H1 (cell line): ENCODE data around the gene VIPR1. TPM values are rescaled to one million over a fixed set of nuclear protein-coding genes. Genes with fewer than 3 reads are reported as not detected.

Experiments used
- CTCF ChIA-PET: fragments of 300-600 bp; sonication (Branson Sonifier 250); formaldehyde crosslinking; loops from one replicate; lab custom pipeline; 2021; ENCODE audit not compliant: partially characterized antibody; lab: Charles Lee
- POLR2A ChIA-PET: fragments of 300-600 bp; sonication (Branson Sonifier 250); formaldehyde crosslinking; loops from one replicate; lab custom pipeline; 2021; ENCODE audit warnings: inconsistent platforms; ENCODE audit not compliant: partially characterized antibody; lab: Charles Lee
- DNase-seq, 2 experiments: peaks; one replicate each; pipeline versions ENCODE4 v3.0.0 to v3.0.0-alpha.2; 2010 to 2022; ENCODE audit warnings: low spot score in 2 of 2, low read depth in 1 of 2, mixed read lengths in 1 of 2
- FAIRE-seq: peaks from 2 replicates; lab custom pipeline; 2011; peaks lifted over from hg19 to GRCh38; lab: Jason Lieb, UNC
- H2AFZ ChIP-seq: 2 replicates; pipeline ENCODE4 v1.8.1; 2012; ENCODE audit warnings: low read length, inconsistent platforms
- H2AK5ac ChIP-seq: 2 replicates; pipeline ENCODE4 v1.6.1; 2013; ENCODE audit warnings: low read depth, low read length
- H2BK120ac ChIP-seq: replicated peaks from 2 replicates; pipeline ENCODE3; 2013; ENCODE audit warnings: low read depth, low read length, inconsistent platforms
- H2BK12ac ChIP-seq: 2 replicates; pipeline ENCODE4 v1.6.1; 2013; ENCODE audit warnings: low read depth, low read length
- H2BK15ac ChIP-seq: 2 replicates; pipeline ENCODE4 v1.6.1; 2013; ENCODE audit warnings: low read length
- H2BK20ac ChIP-seq: 2 replicates; pipeline ENCODE4 v1.6.1; 2013; ENCODE audit warnings: low read length
- H2BK5ac ChIP-seq: 2 replicates; pipeline ENCODE4 v1.6.1; 2013; ENCODE audit warnings: low read depth, low read length
- H3K14ac ChIP-seq: 2 replicates; pipeline ENCODE4 v1.6.1; 2013; ENCODE audit warnings: inconsistent platforms; ENCODE audit not compliant: insufficient read length
- H3K18ac ChIP-seq: 2 replicates; pipeline ENCODE4 v1.6.1; 2013; ENCODE audit warnings: low read length; ENCODE audit errors: extremely low read depth
- H3K23ac ChIP-seq: 2 replicates; pipeline ENCODE4 v1.6.1; 2013; ENCODE audit warnings: inconsistent platforms; ENCODE audit not compliant: insufficient read length
- H3K23me2 ChIP-seq: 2 replicates; pipeline ENCODE4 v1.6.1; 2013; ENCODE audit warnings: low read depth, low read length
- H3K27ac ChIP-seq: 2 replicates; pipeline ENCODE4 v1.6.1; 2011; ENCODE audit warnings: low read depth, low read length, inconsistent platforms
- H3K27me3 ChIP-seq, 4 experiments: replicated peaks in 1 of 4; 1 replicate in 1 of 4; 2 replicates in 3 of 4; pipeline versions ENCODE4 v1.6.1 to v1.8.1; 2011 to 2013; ENCODE audit warnings: low read length in 3 of 4, mild to moderate bottlenecking in 3 of 4, inconsistent platforms in 2 of 4, mixed read lengths in 2 of 4, moderate library complexity in 1 of 4; ENCODE audit not compliant: control insufficient read depth in 3 of 4, insufficient read depth in 3 of 4; ENCODE audit errors: extremely low read depth in 1 of 4
- H3K36me3 ChIP-seq, 4 experiments: 2 replicates each; pipeline versions ENCODE4 v1.6.1 to v1.8.1; 2011 to 2013; ENCODE audit warnings: mild to moderate bottlenecking in 4 of 4, low read length in 3 of 4, moderate library complexity in 2 of 4, control low read depth in 1 of 4, inconsistent platforms in 1 of 4; ENCODE audit not compliant: insufficient read depth in 4 of 4, control insufficient read depth in 2 of 4
- H3K4ac ChIP-seq: replicated peaks from 2 replicates; pipeline ENCODE3; 2013; ENCODE audit warnings: low read length, low read depth, mixed read lengths, inconsistent platforms; ENCODE audit not compliant: insufficient read length
- H3K4me1 ChIP-seq, 4 experiments: replicated peaks in 1 of 4; 1 replicate in 1 of 4; 2 replicates in 3 of 4; pipeline versions ENCODE4 v1.6.1 to v1.8.1; 2011 to 2013; ENCODE audit warnings: low read length in 3 of 4, inconsistent platforms in 2 of 4, mixed read lengths in 1 of 4; ENCODE audit not compliant: insufficient read depth in 4 of 4, control insufficient read depth in 3 of 4
- H3K4me2 ChIP-seq, 2 experiments: 2 replicates each; pipeline versions ENCODE4 v1.6.1 to v1.8.1; 2011 to 2013; ENCODE audit warnings: low read depth in 2 of 2, low read length in 2 of 2, control low read depth in 1 of 2, inconsistent platforms in 1 of 2, mild to moderate bottlenecking in 1 of 2; ENCODE audit not compliant: insufficient read depth in 1 of 2
- H3K4me3 ChIP-seq, 4 experiments: fragments of 200-600, 300-600 bp in 1 of 4; sonication (generic), shearing (Covaris generic), sonication (Bioruptor Twin) in 1 of 4; 2 replicates each; pipeline versions ENCODE4 v1.5.1 to v1.8.1; 2011 to 2016; ENCODE audit warnings: low read length in 4 of 4, low read depth in 3 of 4, control low read depth in 2 of 4, inconsistent platforms in 2 of 4, mild to moderate bottlenecking in 2 of 4, mixed read lengths in 1 of 4, moderate library complexity in 1 of 4; ENCODE audit not compliant: insufficient read depth in 2 of 4; ENCODE audit errors: extremely low read depth in 1 of 4
- H3K56ac ChIP-seq: replicated peaks from 2 replicates; pipeline ENCODE3; 2013; ENCODE audit warnings: low read depth, mild to moderate bottlenecking, mixed read lengths, low read length, inconsistent platforms; ENCODE audit not compliant: insufficient read length
- H3K79me1 ChIP-seq: 2 replicates; pipeline ENCODE4 v1.6.1; 2013; ENCODE audit warnings: low read depth, low read length, control low read depth
- H3K79me2 ChIP-seq, 2 experiments: 2 replicates each; pipeline versions ENCODE4 v1.6.1 to v1.8.1; 2012 to 2013; ENCODE audit warnings: low read length in 2 of 2, mild to moderate bottlenecking in 2 of 2, inconsistent platforms in 1 of 2; ENCODE audit not compliant: insufficient read depth in 2 of 2, control insufficient read depth in 1 of 2
- H3K9ac ChIP-seq, 4 experiments: replicated peaks in 1 of 4; 1 replicate in 1 of 4; 2 replicates in 3 of 4; pipeline versions ENCODE4 v1.6.1 to v1.8.1; 2011 to 2013; ENCODE audit warnings: low read depth in 3 of 4, low read length in 3 of 4, control low read depth in 2 of 4, mild to moderate bottlenecking in 2 of 4, moderate library complexity in 2 of 4, inconsistent platforms in 1 of 4; ENCODE audit errors: extremely low read depth in 1 of 4
- H3K9me3 ChIP-seq, 2 experiments: 2 replicates each; pipeline versions ENCODE4 v1.6.1 to v1.8.1; 2012 to 2013; ENCODE audit warnings: mild to moderate bottlenecking in 2 of 2, moderate library complexity in 2 of 2, control low read depth in 1 of 2, inconsistent platforms in 1 of 2, low read depth in 1 of 2, low read length in 1 of 2, mixed read lengths in 1 of 2; ENCODE audit not compliant: insufficient read depth in 2 of 2
- H4K20me1 ChIP-seq, 2 experiments: replicated peaks in 1 of 2; 2 replicates each; pipeline versions ENCODE3 to v1.8.1; 2011 to 2013; ENCODE audit warnings: inconsistent platforms in 2 of 2, low read length in 2 of 2, mild to moderate bottlenecking in 1 of 2; ENCODE audit not compliant: insufficient read depth in 2 of 2, control insufficient read depth in 1 of 2
- H4K5ac ChIP-seq: 2 replicates; pipeline ENCODE4 v1.6.1; 2013; ENCODE audit warnings: low read length, low read depth, mixed read lengths, inconsistent platforms; ENCODE audit not compliant: insufficient read length
- H4K8ac ChIP-seq: 2 replicates; pipeline ENCODE4 v1.8.0; 2013; ENCODE audit warnings: mild to moderate bottlenecking, moderate library complexity, low read length, inconsistent platforms; ENCODE audit not compliant: insufficient read depth; ENCODE audit errors: extremely low read depth
- H4K91ac ChIP-seq: replicated peaks from 2 replicates; pipeline ENCODE3; 2013; ENCODE audit warnings: low read length, mixed read lengths, inconsistent platforms; ENCODE audit not compliant: insufficient read length
- RAD21 ChIP-seq, 2 experiments: IDR thresholded peaks in 1 of 2; conservative IDR thresholded peaks in 1 of 2; 2 replicates each; pipeline ENCODE4 v1.6.1; 2011; ENCODE audit warnings: low read depth in 2 of 2, low read length in 2 of 2, improper control_type of control experiment in 1 of 2, inconsistent platforms in 1 of 2, mild to moderate bottlenecking in 1 of 2, moderate library complexity in 1 of 2
- ZNF274 ChIP-seq: IDR thresholded peaks from 2 replicates; pipeline ENCODE4 v1.7.0; 2012; ENCODE audit warnings: low read length, borderline replicate concordance; ENCODE audit errors: extremely low read depth
- WGBS, 2 experiments: shearing (Covaris generic) in 1 of 2; methylation state at CpG; one replicate each; pipeline versions ENCODE4 v1.1.6 to v1.1.7; 2013 to 2015; ENCODE audit warnings: low lambda C conversion rate in 2 of 2, mixed read lengths in 2 of 2, inconsistent platforms in 1 of 2, low coverage in 1 of 2, missing lambda C conversion rate in 1 of 2; ENCODE audit not compliant: insufficient replicate concordance in 2 of 2, insufficient coverage in 1 of 2, insufficient read length in 1 of 2; ENCODE audit errors: extremely low coverage in 1 of 2, missing lambda C conversion rate in 1 of 2; 5-methylcytosine and 5-hydroxymethylcytosine counted together
- polyA plus RNA-seq, 7 experiments: library from polyadenylated mRNA; depleted of rRNA in 3 of 7; stranded (reverse) in 5 of 7; unstranded in 2 of 7; fragments of >200 nt in 5 of 7; fragments of 200-250 nt in 2 of 7; gene quantifications; 1 replicate in 5 of 7; 2 replicates in 1 of 7; 4 replicates in 1 of 7; pipeline versions ENCODE4 v1.2.1 to v1.2.3, GENCODE V29; 2011 to 2013; ENCODE audit warnings: missing spikeins in 2 of 7, mixed read lengths in 2 of 7
- total RNA-seq: library from RNA; stranded (reverse); fragmentation: NEBNext Ultra II Directional; extraction: Animal tissue kit (Norgen Biotek cat#: 25700); gene quantifications from 2 replicates; pipeline ENCODE4 v1.2.1, GENCODE V29; 2021

The VIPR1 gene
- total and polyA plus RNA-seq, 2 of the 8 experiments (the other 6 are each of a cell fraction or from before 2014, with no cell fraction given), result 7.8 to 10.1 TPM

GRCh38 chr3:42488687-42489086, 13.8 kb upstream of the VIPR1 start:
- ChIA-PET CTCF (interaction anchor here (1.8 to 2.0 kb wide), 2 partner anchors 13 to 49 kb away, joined by 4 to 8 read pairs; partner anchors contain the start of gene VIPR1), POLR2A (interaction anchor here (0.7 to 1.1 kb wide), 2 partner anchors 9 to 14 kb away, joined by 3 read pairs; partner anchors contain the start of gene VIPR1)
- 85% methylated on average over 4 of the region's 4 CpGs; no CpG with 5 or more reads in 1 of the 2 experiments for WGBS, 2 experiments
- H3K14ac ChIP-seq, result no peak overlapping the region
- no peak overlapping the region for H4K91ac ChIP-seq
- H3K4ac ChIP-seq, result no peak overlapping the region
- FAIRE-seq (no peak), DNase-seq (no peak)
- no peak overlapping the region for H4K8ac ChIP-seq
- no peak overlapping the region for H4K5ac ChIP-seq
- no peaks in the 10 kb centered on the region for H3K79me1 ChIP-seq
- H3K4me1 ChIP-seq, result no peaks in the 10 kb centered on the region; a peak in 1 of 7 replicates
- no peak overlapping the region for H3K18ac ChIP-seq
- no peaks in the 10 kb centered on the region for H3K79me2 ChIP-seq
- H3K4me3 ChIP-seq, result no peak overlapping the region
- H2AK5ac ChIP-seq, result no peak overlapping the region
- no peak overlapping the region for H2BK20ac ChIP-seq
- H4K20me1 ChIP-seq, result no peaks in the 10 kb centered on the region
- H3K9me3 ChIP-seq, result no peaks in the 10 kb centered on the region
- no peak overlapping the region for H3K4me2 ChIP-seq
- H2BK12ac ChIP-seq, result no peak overlapping the region
- no peak overlapping the region for H3K56ac ChIP-seq
- no peaks in the 10 kb centered on the region for H3K23me2 ChIP-seq
- H3K36me3 ChIP-seq, result no peaks in the 10 kb centered on the region
- H3K23ac ChIP-seq, result no peak overlapping the region
- H2BK120ac ChIP-seq, result no peak overlapping the region
- H3K27me3 ChIP-seq, result no peaks in the 10 kb centered on the region
- no peak overlapping the region for H2BK15ac ChIP-seq
- no peak overlapping the region for H2AFZ ChIP-seq
- H3K9ac ChIP-seq, result no peak overlapping the region
- no peak overlapping the region for H3K27ac ChIP-seq
- H2BK5ac ChIP-seq, result no peak overlapping the region
- no peak for TF ChIP-seq ZNF274
- no peak for TF ChIP-seq RAD21 (IDR thresholded peaks at IDR 0.05 in 1 of 2, conservative IDR thresholded peaks at IDR 0.05 in 1 of 2; ENCODE audit: low read depth in 2 of 2, low read length in 2 of 2)
